Activated CD4-positive, alpha-beta T cell treated with anti-CD3 and anti-CD28 coated beads, Interleukin-2, amount 50 U/mL, for 1 hour (primary cell): Measurements from ENCODE around the gene GAB1.

ENCODE experiments used
- DNase-seq: peaks from one replicate; pipeline ENCODE4 v3.0.0-alpha.2; 2020

Gene GAB1

DNA sequence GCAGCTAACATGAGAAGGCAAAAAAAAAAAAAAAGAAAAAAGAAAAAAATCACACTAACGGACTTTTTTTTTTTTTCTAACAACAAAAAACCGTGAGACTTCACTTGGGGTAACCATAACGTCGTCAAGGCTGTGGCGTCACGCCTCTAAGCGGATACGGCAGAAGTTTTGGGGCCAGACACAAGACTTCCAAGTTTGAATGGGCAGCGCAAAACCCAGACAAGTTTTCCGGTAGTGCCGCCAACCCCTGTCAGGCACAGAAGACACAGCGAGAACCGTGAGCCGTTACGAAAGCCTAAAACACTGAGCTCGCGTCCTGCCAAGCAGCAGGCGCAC lies 176.3 kb downstream of the GAB1 start:
- DNase-seq, result no peak

DNA sequence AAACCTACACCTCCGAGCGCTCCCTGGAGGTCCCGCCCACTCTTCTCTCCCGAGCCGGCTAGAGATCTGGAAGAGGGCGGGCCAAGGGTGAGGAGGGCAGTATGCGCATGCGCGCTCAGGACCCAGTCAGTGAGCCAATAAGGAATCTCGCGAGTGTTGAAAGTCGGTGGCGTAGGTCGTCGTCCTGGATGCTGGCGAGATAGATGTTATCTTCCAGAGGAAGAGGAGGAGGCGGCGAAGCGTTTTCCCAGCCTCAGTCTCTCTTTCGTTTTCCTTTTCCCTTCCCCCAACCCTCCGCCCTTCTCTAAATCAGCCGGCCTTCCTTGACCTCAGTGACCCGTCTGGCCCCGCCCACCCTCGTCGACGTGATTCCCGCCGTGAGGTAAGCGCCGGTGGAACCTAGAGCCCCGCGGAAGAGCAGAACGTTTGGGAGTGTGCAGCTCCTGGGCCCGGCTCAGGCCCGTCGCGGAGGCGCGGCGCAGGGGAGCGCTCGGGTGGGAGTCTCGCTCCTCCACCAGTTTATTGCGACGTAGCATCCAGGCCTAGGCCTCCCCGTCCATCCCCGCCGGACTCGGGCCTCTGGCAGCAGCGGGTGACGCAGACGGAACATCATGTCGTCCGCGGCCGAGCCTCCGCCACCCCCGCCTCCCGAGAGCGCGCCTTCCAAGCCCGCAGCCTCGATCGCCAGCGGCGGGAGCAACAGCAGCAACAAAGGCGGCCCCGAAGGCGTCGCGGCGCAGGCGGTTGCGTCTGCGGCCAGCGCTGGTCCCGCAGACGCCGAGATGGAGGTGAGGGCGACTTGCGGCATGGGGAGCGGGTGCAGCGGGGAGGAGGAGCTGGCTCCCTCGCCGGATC lies 176.9 kb downstream of the GAB1 start, which contains the start of gene SMARCA5:
SMARCA5 (plus strand) TSS at position 389 of the 855 bp plus-strand sequence; CDS start at position 612, 223 bp downstream.
- peak; percentile 92 for DNase-seq

DNA sequence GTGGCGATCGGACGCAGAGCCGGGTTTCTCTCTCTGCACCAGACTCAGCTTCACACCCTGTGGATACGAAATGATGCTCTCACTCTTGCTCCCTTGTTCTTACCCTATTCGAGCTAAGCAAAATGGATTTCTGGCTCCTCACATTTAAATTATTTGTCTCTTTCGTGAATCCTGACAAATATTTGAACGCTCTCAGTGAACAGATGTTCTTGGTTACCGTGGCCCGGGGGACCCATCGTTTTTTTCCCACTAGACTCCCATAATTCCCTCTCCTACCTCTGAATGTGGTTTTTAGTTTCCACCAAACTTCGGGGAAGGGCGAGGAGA lies 177.5 kb downstream of the GAB1 start:
- DNase-seq, result no peak

DNA sequence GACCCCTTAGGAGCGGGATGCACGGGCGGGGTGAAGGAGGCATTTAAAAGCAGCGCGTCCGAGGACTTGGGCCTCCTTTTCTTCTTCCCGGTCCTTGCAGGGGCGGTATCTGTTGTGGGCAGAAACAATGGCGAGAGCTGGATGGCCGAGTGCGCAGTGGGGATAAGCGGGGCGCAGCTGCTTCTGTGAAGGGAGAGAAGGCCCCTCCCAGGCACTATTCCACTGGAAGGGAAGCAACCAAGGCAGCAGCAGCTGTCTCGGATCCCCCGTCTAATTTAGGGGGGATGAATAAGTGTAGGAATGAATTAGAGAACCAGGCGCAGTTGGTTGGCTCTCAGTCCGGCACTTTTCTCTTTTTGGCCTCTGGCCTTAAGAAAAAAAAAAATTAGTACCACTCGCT lies 177.8 kb downstream of the GAB1 start:
- DNase-seq, result peak; percentile 8

DNA sequence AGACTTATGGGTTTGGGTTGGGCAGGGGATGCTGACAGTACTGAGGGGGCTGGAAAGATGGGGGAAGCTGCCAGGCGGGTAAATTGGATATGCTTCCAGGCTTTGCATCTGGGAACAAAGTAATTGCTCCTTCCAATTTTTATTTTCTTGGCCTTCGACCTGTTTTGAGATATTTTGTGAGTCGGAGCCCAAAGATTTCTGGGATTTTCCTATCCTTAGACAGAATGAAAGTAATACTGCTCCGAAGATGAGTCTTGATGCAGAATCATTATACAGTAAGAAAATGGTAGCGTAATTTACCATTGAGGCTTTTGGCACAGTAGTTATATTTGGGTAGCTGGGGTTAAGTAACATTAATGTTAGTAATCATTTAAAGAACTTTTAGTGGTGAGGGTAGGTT lies 178.2 kb downstream of the GAB1 start:
- no peak for DNase-seq

DNA sequence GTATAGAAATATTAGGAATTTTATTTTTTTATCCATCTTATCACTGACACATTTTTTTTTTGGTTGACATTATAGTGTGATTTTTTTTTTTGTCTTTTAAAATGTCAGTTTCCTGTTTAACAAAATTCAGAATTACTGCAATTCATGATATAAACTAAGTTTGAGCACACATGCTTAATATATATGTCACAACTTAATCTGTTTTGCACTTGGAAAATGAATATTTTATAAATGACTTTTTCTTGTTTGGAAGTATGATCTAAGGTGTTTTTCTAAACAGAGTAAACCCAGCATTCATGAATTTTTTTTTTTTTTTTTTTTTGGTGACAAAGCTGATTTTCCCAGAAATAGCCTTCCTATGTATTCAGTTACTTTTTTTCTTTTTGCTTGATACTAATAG lies 179.2 kb downstream of the GAB1 start:
- DNase-seq, result no peak

DNA sequence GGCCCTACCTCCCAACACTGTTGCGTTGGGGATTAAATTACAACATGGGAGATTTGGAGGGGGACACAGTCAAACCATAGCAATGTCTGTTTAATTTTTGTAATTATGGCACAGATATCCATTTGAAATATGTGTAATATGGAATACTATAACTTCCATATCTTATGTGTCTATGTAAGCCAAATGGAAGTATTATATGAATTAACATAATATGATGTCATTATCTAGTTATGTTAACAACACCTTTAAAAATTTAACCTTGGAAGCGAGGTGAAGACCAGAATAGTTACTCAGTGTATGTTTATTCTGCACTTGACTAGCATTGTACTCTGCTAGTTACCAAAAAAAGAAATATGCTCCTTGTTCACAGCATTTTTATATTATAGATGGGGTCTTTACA lies 181.1 kb downstream of the GAB1 start:
- no peak for DNase-seq
